NCI-H1048 (cell line): ENCODE measurements around the gene MAST2.
"Not testable (repeated sequence)": the region's sequence is repeated elsewhere in the genome, so short reads cannot be mapped to it uniquely, and the experiment has no call there.

Experiments used
- DNase-seq: peaks from one replicate; lab custom pipeline; 2025; lab: John Stamatoyannopoulos, UW

The MAST2 gene

DNA sequence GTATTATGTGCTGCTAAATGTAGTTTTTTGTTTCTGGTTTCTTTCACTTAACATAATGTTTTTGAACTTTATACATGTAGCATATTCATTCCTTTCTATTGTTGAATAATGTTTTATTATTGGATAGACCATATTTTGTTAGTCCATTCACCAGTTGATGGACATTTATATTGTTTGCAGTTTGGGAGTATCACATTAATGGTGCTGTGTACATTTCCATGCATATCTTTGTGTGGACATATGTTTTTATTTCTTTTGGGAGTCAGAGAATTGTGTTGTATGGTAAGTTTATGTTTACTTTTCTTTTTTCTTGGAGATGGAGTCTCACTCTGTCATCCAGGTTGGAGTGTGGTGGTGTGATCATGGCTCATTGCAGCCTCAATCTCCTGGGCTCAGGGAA, 134.6 kb downstream of the MAST2 start:
- no peak for DNase-seq

DNA sequence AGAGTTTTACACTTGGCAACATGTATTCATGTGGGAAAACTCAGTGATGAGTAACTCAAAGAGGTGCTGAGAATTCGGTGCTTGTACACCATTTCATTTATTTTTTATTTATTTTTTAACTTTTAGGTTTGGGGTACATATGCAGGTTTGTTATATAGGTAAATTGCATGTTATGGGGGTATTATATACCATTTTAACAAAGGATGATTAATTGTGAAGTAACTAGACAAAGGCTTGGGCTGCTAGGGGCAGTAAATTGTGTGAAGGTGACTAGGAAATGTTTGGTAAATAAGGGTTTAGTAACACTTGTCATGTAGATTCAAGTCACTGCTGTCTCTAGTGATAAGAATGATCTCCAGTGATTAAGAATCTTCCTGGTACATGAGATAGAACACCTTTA, 139.0 kb downstream of the MAST2 start:
- no peak for DNase-seq

DNA sequence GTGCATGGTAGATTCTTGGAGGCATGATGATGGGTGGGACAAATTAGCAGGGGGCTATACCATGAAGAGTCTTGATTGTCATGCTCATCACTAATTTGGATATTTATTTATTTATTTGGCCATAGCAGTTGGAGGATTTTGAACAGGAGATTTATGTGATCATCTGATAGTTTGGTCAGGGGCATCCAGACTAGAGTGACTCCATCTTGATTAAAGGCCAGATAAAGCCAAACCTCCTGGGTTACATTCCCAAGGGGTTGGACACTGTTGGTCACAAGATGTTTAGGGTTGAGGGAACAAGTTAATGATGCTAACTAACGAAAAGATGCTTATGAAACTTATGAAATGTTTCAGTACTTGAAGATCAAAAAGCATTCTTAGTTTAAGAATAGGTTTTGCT, 139.8 kb downstream of the MAST2 start:
- DNase-seq: no peak

- DNase-seq: no peak
These were observed 142.0 kb downstream of the MAST2 start for GRCh38 chr1:45945426-45945825.

DNA sequence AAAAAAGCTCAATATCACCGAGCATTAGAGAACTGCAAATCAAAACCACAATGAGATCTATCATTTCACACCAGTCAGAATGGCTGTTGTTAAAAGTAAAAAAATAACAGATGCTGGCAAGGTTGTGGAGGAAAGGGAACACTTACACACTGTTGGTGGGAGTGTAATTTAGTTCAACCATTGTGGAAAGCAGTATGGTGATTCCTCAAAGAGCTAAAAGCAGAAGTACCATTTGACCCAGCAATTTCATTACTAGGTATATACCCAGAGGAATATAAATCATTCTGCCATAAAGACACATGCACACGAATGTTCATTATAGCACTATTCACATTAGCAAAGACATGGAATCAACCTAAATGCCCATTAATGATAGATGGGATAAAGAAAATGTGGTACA, 146.1 kb downstream of the MAST2 start:
- not testable (repeated sequence) for DNase-seq

DNA sequence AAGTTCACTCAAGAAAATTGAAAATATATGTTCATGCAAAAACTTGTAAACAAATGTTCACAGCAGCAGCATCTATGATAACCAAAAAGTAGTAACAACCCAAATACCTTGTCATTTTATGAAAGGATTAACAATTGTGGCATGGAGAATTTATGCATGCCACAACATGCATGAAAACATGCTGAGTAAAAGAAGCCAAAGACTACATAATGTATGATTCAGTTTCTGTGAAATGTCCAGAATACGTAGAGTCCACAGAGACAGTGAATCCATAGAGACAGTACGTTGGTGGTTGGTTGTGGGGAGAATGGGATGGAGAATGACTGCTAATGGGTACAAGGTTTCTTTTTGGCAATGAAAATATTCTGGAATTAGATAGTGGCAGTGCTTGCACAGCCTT, 148.7 kb downstream of the MAST2 start:
- no peak for DNase-seq

DNA sequence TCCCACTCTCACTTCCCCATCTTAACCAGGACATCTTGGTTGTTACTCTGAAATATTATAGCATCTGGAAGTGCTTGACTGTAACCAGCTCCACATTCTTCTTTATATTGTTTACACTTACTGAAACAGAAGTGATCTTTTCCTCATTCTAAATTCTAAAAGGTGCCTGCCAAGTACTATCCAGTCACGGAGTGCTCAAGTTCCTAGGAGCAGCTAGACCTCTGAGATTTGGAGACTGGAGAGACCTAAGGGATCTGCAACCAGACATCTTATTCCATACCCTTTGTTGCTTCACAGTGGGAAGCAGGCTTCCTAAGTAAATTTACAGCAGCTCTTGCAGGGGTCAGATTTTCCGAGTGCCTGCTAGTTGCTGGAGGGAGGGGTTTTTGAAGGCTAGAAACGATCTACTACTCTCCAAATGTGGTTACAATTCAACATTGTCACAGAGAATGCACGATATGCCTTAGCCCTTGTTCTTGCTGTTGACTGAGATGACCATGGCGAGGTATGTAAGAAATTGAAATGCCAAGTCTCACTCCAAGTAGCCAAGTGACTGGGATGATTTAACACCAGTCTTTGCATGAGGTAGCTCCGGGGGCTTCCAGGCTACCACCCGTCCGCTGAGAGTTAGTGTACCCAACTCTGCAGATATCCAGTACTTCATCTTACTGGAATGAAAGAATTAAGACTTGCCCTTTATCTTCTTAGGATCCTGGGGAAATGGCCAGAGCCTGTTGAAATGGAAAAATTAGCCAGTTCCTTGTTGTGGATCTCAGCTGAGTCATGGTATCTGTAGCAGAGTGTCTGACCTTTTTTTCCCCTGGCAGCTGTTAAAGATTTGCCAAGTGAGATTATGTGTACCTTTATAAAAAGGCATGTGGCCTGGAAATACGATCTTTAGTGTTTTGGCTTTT, 150.8 kb downstream of the MAST2 start:
- DNase-seq: no peak

GRCh38 chr1:45957684-45958083, 154.3 kb downstream of the MAST2 start:
- DNase-seq: no peak

DNA sequence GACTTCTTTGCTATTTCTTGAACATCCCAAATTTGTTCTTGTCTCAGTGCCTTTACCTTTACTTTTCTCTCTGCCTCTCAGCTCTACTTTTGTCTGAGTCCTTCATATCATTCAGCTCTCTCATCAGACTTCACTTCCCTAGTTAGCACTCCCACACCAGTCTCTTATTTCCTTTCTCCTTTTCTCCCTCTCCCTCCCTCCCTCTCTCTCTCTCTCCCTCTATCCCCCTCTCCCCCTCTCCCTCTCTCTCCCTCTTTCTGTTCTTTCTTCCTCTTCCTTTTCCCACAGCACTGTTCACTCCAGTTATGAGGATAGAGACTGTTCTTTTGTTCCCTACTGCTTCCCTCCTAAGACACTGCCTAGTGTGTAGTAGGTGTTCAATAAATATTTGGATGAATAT, 154.9 kb downstream of the MAST2 start:
- DNase-seq: no peak

DNA sequence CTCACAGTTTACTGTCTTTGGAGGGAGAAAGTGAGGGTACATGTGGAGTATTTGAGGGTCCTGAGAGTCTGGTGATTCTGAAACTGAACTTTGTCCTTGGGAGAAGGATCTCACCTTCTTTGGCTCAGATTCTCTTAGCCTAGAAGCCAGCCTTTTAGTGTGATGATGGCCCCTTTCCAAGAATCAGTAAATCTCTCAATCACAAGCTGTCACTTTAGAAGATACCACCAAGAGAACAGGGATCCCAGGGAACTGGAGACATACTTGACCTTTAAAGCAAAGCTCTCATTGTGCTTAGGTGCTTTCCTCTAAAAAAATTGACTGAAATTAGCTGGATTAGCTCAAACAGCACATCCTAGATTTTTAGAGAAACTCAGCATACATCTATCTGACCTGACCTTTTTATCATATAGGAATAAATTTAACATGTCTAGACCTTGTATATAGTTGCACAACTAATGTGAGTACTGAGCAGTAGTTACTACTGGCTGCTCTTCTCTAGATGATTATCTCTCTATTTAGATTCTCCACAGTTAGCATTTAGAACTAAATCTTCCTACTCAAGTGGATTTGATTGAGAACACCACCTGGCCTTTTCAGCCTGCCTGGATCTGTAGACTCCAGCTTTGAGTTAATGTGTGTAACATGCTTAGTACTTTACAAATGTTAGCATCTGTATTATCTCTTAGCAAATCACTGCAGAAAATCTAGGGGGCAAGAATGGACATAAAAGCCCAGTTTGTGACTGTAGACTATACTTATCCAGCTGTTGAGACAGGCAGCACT, 157.7 kb downstream of the MAST2 start:
- no peak for DNase-seq

GRCh38 chr1:45961936-45962335, 158.5 kb downstream of the MAST2 start:
- not testable (repeated sequence) for DNase-seq

DNA sequence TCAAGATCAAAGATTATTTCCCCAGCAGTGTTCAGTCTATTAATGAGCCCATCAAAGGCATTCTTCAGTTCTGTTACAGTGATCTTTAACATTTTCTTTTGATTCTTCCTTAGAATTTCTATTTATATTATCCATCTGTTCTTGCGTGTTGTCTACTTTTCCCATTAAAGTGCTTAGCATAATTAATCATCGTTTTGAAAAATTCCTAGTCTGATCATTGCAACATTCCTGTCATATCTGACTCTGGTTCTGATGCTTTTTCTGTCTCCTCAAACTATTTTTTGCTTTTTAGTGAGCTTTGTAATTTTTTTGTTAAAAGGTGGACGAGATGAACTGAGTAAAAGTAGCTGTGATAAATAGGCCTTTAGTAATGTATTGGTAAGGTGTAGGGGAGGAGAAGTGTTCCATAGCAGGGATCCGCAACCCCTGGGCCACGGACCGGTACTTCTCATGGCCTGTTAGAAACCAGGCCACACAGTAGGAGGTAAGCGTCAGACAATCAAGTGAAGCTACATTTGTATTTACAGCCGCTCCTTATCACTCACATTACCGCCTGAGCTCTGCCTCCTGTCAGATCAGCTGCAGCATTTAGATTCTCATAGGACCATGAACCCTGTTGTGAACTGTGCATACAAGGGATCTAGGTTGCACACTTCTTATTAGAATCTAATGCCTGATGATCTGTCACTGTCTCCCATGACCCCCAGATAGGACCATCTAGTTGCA, 165.7 kb downstream of the MAST2 start:
- no peak for DNase-seq

DNA sequence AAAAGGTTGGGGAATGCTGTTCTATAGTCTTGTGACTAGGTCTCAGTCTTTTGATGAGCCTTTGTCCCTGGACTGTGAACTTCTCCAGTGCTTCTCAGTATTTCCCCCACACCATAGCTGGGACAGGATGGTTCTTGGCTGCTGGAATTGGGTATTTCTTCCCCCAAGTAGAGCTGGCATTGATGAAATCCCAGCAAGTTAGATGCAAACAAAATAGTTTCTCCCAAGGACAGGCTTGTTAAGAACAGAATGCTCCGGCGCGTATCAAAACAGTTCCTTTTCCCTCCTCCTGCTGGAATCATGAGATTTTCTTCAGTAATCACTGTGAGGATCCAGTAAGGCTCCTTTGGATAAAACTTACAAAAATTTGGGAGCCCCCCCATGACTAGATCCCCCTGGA, 166.5 kb downstream of the MAST2 start:
- DNase-seq: no peak

DNA sequence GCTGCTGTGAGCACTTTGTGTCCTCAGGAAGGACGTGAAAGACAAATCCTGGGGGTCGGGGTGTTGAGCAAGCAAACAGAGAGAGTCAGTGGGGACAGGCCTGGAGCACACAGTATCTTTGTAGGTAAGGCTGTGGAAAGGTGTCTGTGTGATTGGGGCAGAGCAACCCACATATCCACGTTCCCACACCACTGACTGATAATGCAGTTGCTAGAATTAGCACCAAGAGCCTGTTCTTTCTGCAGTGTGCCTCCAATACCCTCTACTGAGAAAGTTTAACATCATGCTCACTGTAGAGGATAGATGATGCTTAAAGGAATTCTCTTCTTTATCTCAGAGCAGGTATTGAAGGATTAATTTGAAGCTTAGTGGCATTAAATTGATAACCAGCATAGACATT, 167.9 kb downstream of the MAST2 start:
- no peak for DNase-seq

GRCh38 chr1:45971922-45972531, 168.6 kb downstream of the MAST2 start:
- no peak for DNase-seq

DNA sequence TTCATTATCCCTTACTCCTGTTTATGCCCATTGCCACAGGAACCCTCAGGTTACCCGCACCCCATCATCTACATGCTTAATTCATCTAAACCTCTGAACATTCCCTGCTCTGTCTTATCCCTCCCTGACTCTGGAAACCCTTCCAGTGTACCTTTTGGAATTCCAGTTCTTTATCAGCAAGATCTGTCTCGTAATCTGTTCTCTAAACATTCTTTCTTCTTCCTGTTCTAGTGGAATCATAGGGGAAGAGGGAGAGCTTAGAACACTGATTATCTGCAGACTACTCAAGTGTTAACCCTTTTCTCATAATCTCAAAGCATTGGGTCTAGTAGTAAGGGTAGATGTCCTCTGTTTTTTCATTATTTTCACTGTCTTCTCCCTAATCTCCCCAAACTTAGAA, 169.2 kb downstream of the MAST2 start:
- DNase-seq: no peak

- no peak for DNase-seq
These were observed 169.7 kb downstream of the MAST2 start for GRCh38 chr1:45973121-45973520.

DNA sequence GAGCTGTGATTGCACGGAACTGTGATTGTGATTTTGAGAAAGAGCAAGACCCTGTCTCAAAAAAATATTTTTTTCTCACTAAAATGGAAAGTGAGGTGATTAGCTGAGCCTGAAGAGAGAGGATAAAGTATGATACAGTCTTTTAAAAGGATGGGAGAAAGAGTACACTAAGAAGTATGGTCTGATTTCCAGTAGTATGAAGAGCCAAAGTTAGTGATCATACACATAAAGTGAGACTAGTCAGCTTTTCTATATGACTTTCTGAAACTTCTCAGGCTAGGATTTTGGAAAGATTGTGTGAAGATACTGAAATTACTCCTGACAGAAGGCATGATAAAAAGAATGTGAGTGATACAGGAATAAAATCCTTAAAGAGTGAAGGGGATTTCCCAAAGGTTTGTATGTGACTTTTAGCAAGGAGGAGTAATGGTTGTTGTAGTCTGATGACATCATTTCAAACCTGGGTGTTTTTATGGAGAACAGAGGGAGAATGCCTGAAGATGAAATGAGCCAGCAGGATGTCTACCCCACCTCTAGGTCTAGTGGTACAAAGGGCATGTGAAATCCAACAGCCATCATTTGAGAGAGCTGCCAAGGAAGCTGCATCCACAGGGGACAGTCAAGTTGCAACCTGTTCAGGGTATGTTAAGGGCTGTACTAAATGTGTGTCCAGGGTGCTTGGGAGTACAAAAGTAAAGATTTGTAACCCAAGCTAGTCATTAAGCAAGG, 171.3 kb downstream of the MAST2 start:
- no peak for DNase-seq

DNA sequence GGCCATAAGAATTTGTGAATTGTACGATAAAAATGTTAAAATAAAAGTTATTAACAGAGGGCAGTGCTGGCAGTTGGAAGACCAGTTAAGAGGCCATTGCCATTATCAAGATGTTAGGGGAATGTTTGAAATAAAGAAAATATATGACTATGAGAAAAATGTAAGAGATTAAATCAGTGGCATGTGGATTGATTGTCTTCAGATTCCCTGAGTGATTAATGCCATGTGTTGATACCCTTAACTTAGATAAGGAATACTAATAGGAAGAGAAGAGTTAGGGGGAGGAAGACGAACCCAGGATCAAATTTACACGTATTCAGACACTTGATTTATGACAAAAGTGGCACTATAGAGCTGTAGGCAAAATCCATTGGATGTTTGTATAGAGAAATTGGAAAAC, 173.2 kb downstream of the MAST2 start:
- no peak for DNase-seq

GRCh38 chr1:45979074-45979777, 175.8 kb downstream of the MAST2 start:
- DNase-seq: no peak

DNA sequence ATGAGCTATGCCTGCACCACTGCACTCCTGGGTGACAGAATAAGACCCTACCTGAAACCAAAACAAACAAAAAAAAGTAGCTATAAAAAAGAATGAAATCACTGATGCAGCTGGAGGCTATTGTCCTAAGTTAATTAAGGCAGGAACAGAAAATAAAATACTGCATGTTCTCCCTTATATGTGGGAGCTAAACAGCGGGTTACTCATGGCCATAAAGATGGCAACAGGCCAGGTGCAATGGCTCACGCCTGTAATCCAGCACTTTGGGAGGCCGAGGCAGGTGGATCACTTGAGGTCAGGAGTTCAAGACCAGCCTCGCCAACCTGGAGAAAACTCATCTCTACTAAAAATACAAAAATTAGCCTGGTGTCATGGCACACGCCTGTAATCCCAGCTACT, 176.4 kb downstream of the MAST2 start:
- no peak for DNase-seq
